ENCODE data around the gene GPBAR1. TPM values are rescaled to one million over a fixed set of nuclear protein-coding genes. Genes with fewer than 3 reads are reported as not detected.

Gene GPBAR1
- total RNA-seq, result not detected

GRCh38 chr2:218260742-218261422 is at the start of gene GPBAR1:
Gene GPBAR1, plus strand, starts transcription at chr2:218261015. Its CDS starts 1,710 bp downstream, at chr2:218262725.

GRCh38 chr2:218216674-218217359 is 44.0 kb upstream of the GPBAR1 start, which contains the start of gene ARPC2:
Gene ARPC2, plus strand, starts transcription at chr2:218217189. Its CDS starts 282 bp downstream, at chr2:218217471.

GRCh38 chr2:218269900-218270720 is 9.3 kb downstream of the GPBAR1 start, which contains the start of the genes AAMP and PNKD:
Gene AAMP, minus strand, starts transcription at chr2:218270137. Its CDS starts 51 bp downstream, at chr2:218270086.
Gene PNKD, plus strand, starts transcription at chr2:218270519. Its CDS starts 17 bp downstream, at chr2:218270536.

GRCh38 chr2:218292048-218293014 is 31.5 kb downstream of the GPBAR1 start, which contains the start of gene TMBIM1:
Gene TMBIM1, minus strand, starts transcription at chr2:218292503. Its CDS starts 10,362 bp downstream, at chr2:218282141.

Other genes starting within 250 kb of the GPBAR1 start
- not detected for gene RUFY4, start 191.8 kb upstream of the GPBAR1 start, total RNA-seq
- not detected for gene CXCR2, start 135.0 kb upstream of the GPBAR1 start, total RNA-seq
- 0.31 TPM for gene CXCR1, start 94.1 kb upstream of the GPBAR1 start, total RNA-seq
- gene ARPC2, start 43.8 kb upstream of the GPBAR1 start, total RNA-seq, result 153 TPM
- gene AAMP, start 9.1 kb downstream of the GPBAR1 start, total RNA-seq, result 82.0 TPM
- gene PNKD, start 9.5 kb downstream of the GPBAR1 start, total RNA-seq, result 14.4 TPM
- gene TMBIM1, start 31.5 kb downstream of the GPBAR1 start, total RNA-seq, result 8.5 TPM
- gene CATIP, start 95.8 kb downstream of the GPBAR1 start, total RNA-seq, result 2.5 TPM
- 3.8 TPM for gene SLC11A1, start 121.3 kb downstream of the GPBAR1 start, total RNA-seq
- 11.9 TPM for gene CTDSP1, start 138.9 kb downstream of the GPBAR1 start, total RNA-seq
- not detected for gene VIL1, start 158.1 kb downstream of the GPBAR1 start, total RNA-seq

Measured in parietal lobe (tissue), 1 donor.